ENCODE data around the gene SMARCC1. TPM values are rescaled to one million over a fixed set of nuclear protein-coding genes. Genes with fewer than 3 reads are reported as not detected.

Gene SMARCC1
- total RNA-seq, 1 experiment from 2014 or later = 168 TPM

GRCh38 chr3:47804577-47804976 lies 22.9 kb upstream of the SMARCC1 start:
- no TSS peak for BruUV-seq (replicated peaks)
- Histone ChIP-seq H2AFZ (ENCODE audit: low read depth, low read length, poor library complexity, severe bottlenecking) (no peak overlapping the region), H3K27me3 (ENCODE audit: insufficient read depth, low read length) (no peaks in the 10 kb centered on the region), H3K4me1 (ENCODE audit: control insufficient read depth in 1 of 2, insufficient read depth in 2 of 2, low read length in 2 of 2) (peaks cover 17 to 33% of the 10 kb centered on the region in 2 experiments), H3K4me2 (ENCODE audit: low read length) (peak overlapping the region; percentile 75; the same call in 1 of the 2 replicates), H3K79me2 (ENCODE audit: insufficient read depth, low read length) (peaks cover 21% of the 10 kb centered on the region), H3K4me3 (replicated peaks in 1 of 2; ENCODE audit: low read depth in 1 of 2, low read length in 2 of 2) (peak overlapping the region in 1 of 2 experiments; percentile 74; a peak in 3 of 4 replicates), H3K9me3 (ENCODE audit: control insufficient read depth in 1 of 2, insufficient read depth in 1 of 2, low read depth in 1 of 2, low read length in 2 of 2) (no peaks in the 10 kb centered on the region), H3K9me2 (ENCODE audit: insufficient read depth) (no peaks in the 10 kb centered on the region), H3K36me3 (ENCODE audit: control insufficient read depth in 1 of 2, insufficient read depth in 2 of 2, low read length in 2 of 2) (peaks cover 4 to 6% of the 10 kb centered on the region in 2 experiments; a peak in 2 of 4 replicates), H3K9ac (ENCODE audit: low read length) (no peak overlapping the region), H3K27ac (ENCODE audit: low read depth, low read length) (no peak overlapping the region), H4K20me1 (ENCODE audit: insufficient read depth) (no peaks in the 10 kb centered on the region)
- RAD21 ChIA-PET (ENCODE audit: low non-redundant PET in 1 of 2, low total read pairs in 2 of 2, uncharacterized antibody in 2 of 2, unreplicated experiment in 2 of 2) = no interaction called here
- intact Hi-C loops (cut with micrococcal nuclease) = no loop called here
- CTCF ChIA-PET = no interaction called here
- no peak for DNase-seq (ENCODE audit: low read depth, low spot score)
- ATAC-seq = no peak
- TF ChIP-seq SRF (IDR thresholded peaks at IDR 0.05; ENCODE audit: low read depth) (no peak), YY1 (IDR thresholded peaks at IDR 0.05; ENCODE audit: extremely low read depth, insufficient replicate concordance, low read depth, low read length) (no peak), POLR2AphosphoS5 (IDR thresholded peaks at IDR 0.05; ENCODE audit: low read depth, low read length) (no peak), FOSL1 (IDR thresholded peaks at IDR 0.05; ENCODE audit: low read depth) (no peak), JUND (IDR thresholded peaks at IDR 0.05) (no peak)
- TF ChIP-seq, protein P1, sequence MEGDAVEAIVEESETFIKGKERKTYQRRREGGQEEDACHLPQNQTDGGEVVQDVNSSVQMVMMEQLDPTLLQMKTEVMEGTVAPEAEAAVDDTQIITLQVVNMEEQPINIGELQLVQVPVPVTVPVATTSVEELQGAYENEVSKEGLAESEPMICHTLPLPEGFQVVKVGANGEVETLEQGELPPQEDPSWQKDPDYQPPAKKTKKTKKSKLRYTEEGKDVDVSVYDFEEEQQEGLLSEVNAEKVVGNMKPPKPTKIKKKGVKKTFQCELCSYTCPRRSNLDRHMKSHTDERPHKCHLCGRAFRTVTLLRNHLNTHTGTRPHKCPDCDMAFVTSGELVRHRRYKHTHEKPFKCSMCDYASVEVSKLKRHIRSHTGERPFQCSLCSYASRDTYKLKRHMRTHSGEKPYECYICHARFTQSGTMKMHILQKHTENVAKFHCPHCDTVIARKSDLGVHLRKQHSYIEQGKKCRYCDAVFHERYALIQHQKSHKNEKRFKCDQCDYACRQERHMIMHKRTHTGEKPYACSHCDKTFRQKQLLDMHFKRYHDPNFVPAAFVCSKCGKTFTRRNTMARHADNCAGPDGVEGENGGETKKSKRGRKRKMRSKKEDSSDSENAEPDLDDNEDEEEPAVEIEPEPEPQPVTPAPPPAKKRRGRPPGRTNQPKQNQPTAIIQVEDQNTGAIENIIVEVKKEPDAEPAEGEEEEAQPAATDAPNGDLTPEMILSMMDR (IDR thresholded peaks at IDR 0.05 in 2 of 3, conservative IDR thresholded peaks at IDR 0.05 in 1 of 3; ENCODE audit: borderline replicate concordance in 1 of 3, insufficient read depth in 1 of 3, low read depth in 2 of 3, low read length in 2 of 3) = no peak
- POLR2A ChIA-PET = no interaction called here

DNA sequence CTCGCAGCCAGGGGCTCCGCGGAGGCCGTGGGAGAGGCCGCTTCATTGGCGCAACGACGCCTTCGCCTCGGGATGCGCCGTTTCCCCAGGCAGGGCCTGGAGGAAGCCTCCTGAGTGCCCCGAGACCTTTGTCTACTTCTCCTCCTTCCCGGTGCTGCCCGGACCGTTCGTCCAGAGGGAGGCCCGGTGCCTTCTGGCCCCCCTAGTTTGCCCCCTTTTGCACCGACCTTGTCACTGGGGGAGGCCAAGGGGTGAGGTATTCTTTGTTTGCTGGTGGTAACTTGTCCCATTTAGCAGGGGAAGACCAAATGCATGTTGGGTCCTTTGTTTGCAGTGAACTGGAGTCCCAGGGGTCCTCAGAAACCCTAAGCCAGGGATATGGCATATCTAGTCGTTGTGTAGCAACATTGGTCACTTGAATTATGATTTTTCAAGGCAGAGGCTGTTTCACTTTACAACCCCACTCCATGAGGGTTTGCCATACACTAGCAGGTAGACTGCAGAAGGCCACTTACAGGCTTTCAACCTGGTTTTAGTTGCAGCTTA lies 21.9 kb upstream of the SMARCC1 start:
- peaks cover 0 to 3% of the 10 kb centered on the region in 2 experiments; a peak in 1 of 4 replicates for H3K36me3 ChIP-seq (ENCODE audit: control insufficient read depth in 1 of 2, insufficient read depth in 2 of 2, low read length in 2 of 2)
- H3K9me3 ChIP-seq (ENCODE audit: control insufficient read depth in 1 of 2, insufficient read depth in 1 of 2, low read depth in 1 of 2, low read length in 2 of 2) = no peaks in the 10 kb centered on the region
- CTCF ChIA-PET = no interaction called here
- peak overlapping the region; percentile 75 for H3K4me2 ChIP-seq (ENCODE audit: low read length)
- no peaks in the 10 kb centered on the region for H3K9me2 ChIP-seq (ENCODE audit: insufficient read depth)
- BruUV-seq (replicated peaks) = TSS peak; percentile 57
- peak overlapping the region; percentile 67 to 74 for H3K4me3 ChIP-seq (replicated peaks in 1 of 2; ENCODE audit: low read depth in 1 of 2, low read length in 2 of 2)
- RAD21 ChIA-PET (ENCODE audit: low non-redundant PET in 1 of 2, low total read pairs in 2 of 2, uncharacterized antibody in 2 of 2, unreplicated experiment in 2 of 2) = no interaction called here
- ATAC-seq (no peak), DNase-seq (ENCODE audit: low read depth, low spot score) (no peak)
- intact Hi-C loops (cut with micrococcal nuclease) = no loop called here
- peak overlapping the region; percentile 99 for H3K27ac ChIP-seq (ENCODE audit: low read depth, low read length)
- H3K9ac ChIP-seq (ENCODE audit: low read length) = peak overlapping the region; percentile 78
- POLR2A ChIA-PET = no interaction called here
- no peak overlapping the region for H2AFZ ChIP-seq (ENCODE audit: low read depth, low read length, poor library complexity, severe bottlenecking)
- H4K20me1 ChIP-seq (ENCODE audit: insufficient read depth) = no peaks in the 10 kb centered on the region
- peaks cover 17 to 35% of the 10 kb centered on the region in 2 experiments for H3K4me1 ChIP-seq (ENCODE audit: control insufficient read depth in 1 of 2, insufficient read depth in 2 of 2, low read length in 2 of 2)
- TF ChIP-seq MAX (IDR thresholded peaks at IDR 0.05) (peak; percentile 9; the same call in 1 of the 2 replicates), ZFX (IDR thresholded peaks at IDR 0.05) (peak; percentile 95; the same call in 1 of the 2 replicates), EGR1 (IDR thresholded peaks at IDR 0.05; ENCODE audit: low read depth) (no peak)
- peaks cover 21% of the 10 kb centered on the region for H3K79me2 ChIP-seq (ENCODE audit: insufficient read depth, low read length)
- H3K27me3 ChIP-seq (ENCODE audit: insufficient read depth, low read length) = no peaks in the 10 kb centered on the region
